GM19438 (cell line): ENCODE results near the gene SNTG2.

Experiments
- ATAC-seq: cut with Tn5 transposase; IDR thresholded peaks from one replicate; pipeline ENCODE4 v1.9.1; 2021; ENCODE audit warnings: low read depth; ENCODE audit not compliant: unreplicated experiment

The SNTG2 gene

DNA sequence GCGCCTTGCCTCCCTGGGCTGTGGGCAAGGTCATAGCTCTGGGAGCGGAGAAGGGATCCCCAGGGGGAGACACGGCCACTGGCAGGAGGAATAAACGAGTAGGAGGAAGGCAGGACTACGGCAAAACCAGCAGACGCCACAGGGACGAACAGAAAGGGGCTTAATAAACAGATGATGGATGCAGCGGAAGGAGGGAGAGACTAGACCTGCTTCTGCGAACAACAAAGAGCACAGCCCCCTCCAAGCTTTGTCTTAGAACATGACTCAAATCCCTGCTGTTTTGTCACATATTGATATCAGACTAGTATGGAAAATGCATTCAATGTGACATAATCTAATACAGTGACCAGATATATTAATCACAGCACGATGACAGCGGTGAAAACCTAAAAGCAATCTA lies 306.7 kb downstream of the SNTG2 start:
- no peak for ATAC-seq

DNA sequence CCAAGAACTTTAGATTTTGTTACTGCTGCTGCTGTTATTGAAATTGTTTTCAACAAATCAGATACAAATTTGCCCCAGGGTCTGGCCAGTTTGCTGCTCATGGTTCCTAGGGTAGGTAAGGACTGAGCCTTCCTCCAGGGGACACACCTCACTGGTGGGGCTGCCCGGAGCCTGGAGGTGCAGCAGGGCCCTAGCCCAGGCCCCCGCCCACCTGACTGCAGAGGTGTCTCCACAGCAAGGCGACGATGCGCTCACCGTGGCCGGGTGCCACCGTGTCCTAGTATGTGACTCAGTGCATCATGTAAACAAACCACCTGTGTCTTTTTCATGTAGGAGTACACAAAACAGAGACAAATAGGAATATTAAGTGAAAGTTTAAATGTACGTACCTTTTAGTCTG lies 309.1 kb downstream of the SNTG2 start:
- ATAC-seq, result no peak

DNA sequence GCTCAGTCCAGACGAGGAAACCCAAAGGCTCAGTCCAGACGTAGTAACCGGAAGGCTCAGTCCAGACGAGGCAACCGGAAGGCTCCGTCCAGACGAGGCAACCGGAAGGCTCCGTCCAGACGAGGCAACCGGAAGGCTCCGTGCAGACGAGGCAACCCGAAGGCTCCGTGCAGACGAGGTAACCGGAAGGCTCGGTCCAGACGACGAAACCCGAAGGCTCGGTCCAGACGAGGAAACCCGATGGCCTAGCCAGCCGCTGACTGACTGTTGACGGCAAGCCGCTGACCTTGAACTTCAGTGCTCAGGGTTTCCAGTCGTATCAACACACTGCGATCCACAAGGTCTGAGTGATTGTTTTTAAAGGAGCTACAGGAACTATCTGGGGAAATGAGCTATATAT lies 312.0 kb downstream of the SNTG2 start:
- ATAC-seq, result no peak

DNA sequence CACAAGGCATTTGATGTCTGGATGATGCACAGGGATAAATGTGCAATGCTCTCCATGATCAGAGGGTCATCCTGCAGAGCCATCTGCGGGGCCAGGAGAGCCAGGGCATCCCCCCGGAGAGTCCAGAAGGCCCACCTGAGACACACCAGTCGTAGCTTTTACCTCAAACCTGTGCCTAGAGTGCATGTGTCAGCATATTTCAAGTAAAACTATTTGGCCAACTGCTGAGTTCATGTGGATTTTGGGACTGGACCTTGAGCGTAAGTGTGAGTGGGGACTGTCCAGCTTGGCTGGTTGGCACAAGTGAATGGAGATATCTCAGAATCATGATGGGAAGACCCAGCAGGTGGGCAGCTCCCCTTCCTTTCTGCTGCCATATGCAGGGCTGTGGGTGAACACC lies 314.8 kb downstream of the SNTG2 start:
- ATAC-seq, result no peak

- no peak for ATAC-seq
These were observed 315.7 kb downstream of the SNTG2 start for GRCh38 chr2:1266351-1266750.

- no peak for ATAC-seq
These were observed 317.4 kb downstream of the SNTG2 start for GRCh38 chr2:1268034-1268433.

DNA sequence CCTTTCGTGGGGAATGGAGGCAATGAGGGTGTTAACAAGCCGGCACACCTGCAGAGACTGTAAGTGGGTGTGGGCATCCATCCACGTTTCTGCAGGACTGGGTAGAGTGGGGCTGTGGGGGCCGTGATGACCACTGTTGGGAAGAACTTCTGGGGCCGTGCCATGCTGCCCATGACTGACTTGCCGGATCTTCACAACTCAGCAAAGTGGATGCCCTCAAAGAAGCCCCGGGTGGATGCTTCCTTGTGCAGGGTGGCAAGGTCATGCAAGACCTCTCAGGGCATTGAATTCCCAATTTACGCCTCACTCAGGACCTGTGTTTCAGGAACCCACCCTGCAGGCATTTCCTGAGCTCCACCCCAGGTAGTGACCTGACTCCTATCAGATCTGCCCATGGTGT lies 319.2 kb downstream of the SNTG2 start:
- ATAC-seq, result no peak

DNA sequence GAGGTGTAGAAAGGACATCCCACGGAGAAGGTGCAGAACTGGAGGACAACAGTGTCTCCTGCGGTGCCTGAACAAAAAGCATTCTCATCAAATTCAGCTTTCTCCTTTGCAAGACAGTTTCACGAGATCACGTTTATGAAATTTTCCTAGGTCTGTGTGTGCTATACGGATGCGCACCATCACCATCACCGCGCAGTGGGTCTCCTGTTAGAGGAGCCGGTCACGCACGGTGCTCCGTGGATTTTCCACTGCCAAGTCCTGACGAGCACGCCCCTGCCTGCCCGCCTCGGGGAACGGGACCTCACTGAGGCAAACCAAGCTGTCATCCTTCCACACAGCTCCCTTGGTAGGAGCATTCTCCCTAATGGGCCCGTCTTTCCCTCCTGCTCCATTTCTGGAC lies 322.2 kb downstream of the SNTG2 start:
- no peak for ATAC-seq

DNA sequence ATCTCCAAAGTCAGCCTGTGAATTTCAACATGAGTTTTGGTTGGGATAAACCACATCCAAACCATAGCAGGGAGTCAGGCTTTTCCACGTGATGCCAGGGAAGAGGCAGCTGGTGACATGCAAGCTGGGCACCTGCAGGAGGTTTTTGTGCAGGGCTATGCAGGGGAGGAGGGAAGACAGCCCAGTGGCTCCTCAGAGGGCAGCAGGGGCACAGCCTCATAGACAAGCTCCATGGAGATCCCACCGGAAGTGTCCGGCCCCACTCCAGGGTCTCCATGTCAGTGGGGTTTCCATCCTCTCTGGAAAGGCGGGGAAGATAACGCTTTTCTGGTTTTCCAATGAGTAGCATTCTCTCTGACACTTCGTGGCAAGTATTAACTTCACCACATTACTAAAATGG lies 327.0 kb downstream of the SNTG2 start:
- no peak for ATAC-seq

- ATAC-seq, result no peak
These were observed 327.5 kb downstream of the SNTG2 start for GRCh38 chr2:1278125-1278524.

DNA sequence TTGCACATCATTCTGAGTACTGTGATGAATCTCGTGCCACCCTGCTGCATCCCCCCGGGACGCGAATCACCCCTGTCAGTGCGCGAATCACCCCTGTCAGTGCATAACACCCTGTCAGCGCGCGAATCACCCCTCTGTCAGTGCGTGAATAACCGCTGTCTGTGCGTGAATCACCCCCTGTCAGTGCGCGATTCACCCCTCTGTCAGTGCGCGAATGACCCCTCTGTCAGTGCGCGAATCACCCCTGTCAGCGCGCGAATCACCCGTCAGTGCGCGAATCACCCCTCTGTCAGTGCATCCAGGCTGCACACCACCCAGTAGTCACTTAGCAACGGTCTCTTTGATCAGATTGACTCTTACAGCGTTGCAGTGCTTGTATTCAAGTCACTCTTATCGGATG lies 328.2 kb downstream of the SNTG2 start:
- ATAC-seq, result no peak

GRCh38 chr2:1282552-1282951 lies 331.9 kb downstream of the SNTG2 start:
- no peak for ATAC-seq

DNA sequence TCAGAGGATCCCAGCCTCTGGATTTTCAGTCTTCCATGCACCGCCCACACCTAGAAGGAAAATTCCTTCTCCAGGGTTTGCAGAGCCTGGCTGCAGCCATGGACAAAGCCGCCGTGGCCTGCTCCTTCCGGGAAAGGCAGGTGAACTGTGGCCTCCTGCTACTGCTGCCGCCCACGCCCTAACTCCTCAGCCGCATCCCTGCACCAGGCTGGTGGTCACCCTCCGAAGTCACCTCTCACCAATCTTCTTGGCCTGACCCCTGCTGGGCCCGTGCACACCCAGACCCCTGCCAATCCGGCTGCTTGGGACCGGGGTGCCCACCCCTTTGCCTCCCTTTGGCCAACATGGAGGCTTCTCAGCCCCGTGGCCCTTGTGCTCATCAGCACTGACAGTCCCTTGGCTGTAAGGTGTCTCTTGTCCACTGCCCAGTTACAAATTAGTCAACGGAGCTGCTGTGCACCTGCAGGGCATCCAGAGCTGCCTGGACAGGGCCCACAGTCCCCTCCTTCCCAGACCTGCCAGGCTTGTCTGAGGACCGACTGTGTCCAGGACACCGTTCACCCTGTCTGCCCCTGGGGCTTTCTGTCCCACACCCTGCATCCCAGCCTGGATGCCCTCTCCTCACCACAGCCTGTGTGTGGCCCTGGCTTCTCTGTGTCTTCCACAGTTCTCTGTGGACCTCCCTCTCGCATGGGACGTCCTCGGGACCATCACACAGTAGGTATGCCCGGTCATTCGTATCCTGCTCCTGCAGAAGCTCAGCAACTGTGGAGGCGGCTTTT lies 332.6 kb downstream of the SNTG2 start:
- no peak for ATAC-seq

- no peak for ATAC-seq
These were observed 333.2 kb downstream of the SNTG2 start for GRCh38 chr2:1283871-1284270.

- ATAC-seq, result no peak
These were observed 336.3 kb downstream of the SNTG2 start for GRCh38 chr2:1286929-1287328.

DNA sequence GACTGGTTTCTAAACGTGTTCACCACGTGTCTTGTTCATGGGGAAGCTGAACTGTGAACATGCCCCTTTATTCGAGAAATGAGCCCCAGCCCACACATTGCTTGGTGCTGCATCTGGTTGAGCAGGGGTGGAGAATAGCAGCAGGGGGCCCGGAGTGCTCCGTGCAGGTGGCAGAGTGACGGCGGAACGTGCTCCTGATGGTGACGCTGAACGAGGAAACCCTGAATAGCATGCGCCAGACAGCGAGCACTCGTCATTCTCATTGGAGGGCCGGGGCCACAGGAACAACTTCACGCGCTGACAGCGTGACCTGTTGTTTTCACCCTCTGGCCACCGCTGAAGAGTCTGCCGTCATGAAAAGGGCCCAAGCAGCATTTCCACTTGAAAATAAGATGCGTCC lies 336.8 kb downstream of the SNTG2 start:
- no peak for ATAC-seq

DNA sequence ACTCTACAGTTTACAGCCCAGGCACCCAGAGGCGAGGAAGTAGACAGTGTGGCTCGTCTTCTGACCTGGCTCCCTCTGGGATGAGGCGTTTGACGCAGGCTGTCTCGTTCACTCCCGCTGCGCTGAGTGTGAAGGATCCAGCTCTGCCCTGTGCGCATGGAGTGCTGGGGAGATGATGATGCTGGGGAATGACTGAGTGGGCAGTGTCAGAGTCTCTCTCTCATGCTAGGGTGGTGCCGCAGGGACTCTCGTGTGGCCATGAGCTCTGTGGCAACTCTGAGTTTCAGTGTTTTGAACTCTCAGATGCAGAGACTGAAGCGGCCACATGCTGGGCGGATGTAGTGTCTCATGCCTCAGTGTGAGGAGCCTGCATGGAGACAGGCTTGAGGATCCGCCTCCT lies 344.3 kb downstream of the SNTG2 start:
- no peak for ATAC-seq

- ATAC-seq, result no peak
These were observed 345.1 kb downstream of the SNTG2 start for GRCh38 chr2:1295740-1296139.

- no peak for ATAC-seq
These were observed 346.9 kb downstream of the SNTG2 start for GRCh38 chr2:1297372-1298159.

- no peak for ATAC-seq
These were observed 348.4 kb downstream of the SNTG2 start for GRCh38 chr2:1299043-1299442.

DNA sequence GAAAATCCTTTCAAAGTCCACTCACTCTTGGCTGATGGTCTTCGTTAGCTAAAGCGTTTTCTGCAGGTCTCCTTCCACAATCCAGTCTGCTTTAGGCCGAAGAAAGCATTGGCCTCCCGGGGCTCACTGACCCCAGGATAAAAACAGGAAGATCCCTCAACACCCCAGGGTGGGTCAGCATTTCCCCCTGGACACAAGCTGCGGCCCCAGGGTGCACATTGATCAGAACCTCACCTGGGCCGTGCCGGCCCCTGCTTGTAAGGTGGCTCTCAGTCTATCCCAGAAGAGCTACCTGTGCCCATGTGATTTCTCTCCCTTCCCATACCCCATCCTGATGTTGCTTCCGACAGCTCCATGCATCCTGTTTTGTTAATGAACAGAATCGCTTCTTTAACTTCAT lies 349.6 kb downstream of the SNTG2 start:
- ATAC-seq, result no peak

GRCh38 chr2:1301056-1301455 lies 350.4 kb downstream of the SNTG2 start:
- no peak for ATAC-seq
